ENCODE results near the gene DLGAP4. TPM values are rescaled to one million over a fixed set of nuclear protein-coding genes. Genes with fewer than 3 reads are reported as not detected.

DLGAP4 gene
- polyA plus RNA-seq, 1 of the 3 experiments (the other 2 are of a cell fraction), result 31.2 TPM

DNA sequence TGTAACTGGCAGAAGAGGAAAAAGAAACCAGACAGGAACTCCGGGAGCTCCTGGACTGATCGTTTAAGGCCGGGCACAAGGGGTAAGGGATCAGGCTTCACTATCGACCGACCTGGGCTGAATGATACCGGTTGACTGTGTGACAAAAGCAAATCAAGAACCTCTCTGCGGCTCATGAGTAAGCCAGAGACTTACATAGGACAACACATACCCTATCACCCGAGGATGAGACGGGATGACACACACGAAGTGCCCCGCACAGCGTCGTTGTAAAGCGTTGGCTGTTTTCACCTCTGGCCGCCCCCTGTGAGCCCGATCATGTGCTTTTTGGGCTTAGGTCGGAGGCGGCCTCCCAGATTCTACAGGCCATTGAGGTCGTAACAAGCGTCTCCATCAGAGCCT is 266.6 kb downstream of the DLGAP4 start:
- Histone ChIP-seq H3K9me3 (no peaks in the 10 kb centered on the region), H3K79me2 (ENCODE audit: insufficient read depth) (peaks cover 33% of the 10 kb centered on the region), H3K9ac (no peak overlapping the region), H3K4me3 (ENCODE audit: low read depth in 2 of 2, low read length in 1 of 2) (no peak overlapping the region), H3K4me1 (ENCODE audit: control insufficient read depth in 1 of 2, insufficient read depth in 2 of 2, low read depth in 1 of 2, low read length in 1 of 2) (peaks cover 17 to 20% of the 10 kb centered on the region in 2 experiments; a peak in 3 of 4 replicates), H4K20me1 (ENCODE audit: insufficient read depth) (peaks cover 5% of the 10 kb centered on the region; the same call in 1 of the 2 replicates), H2AFZ (ENCODE audit: low read depth) (peak overlapping the region; percentile 91), H3K27ac (ENCODE audit: low read depth in 2 of 2, low read length in 1 of 2) (peak overlapping the region in 1 of 2 experiments; percentile 55; a peak in 2 of 4 replicates), H3K4me2 (0 out of 2 replicates have a peak overlapping the region, but pooled peaks have one; percentile 99), H3F3A (replicated peaks; ENCODE audit: insufficient read depth) (peaks cover 42% of the 10 kb centered on the region), H3K27me3 (ENCODE audit: insufficient read depth) (no peaks in the 10 kb centered on the region), H3K9me2 (no peaks in the 10 kb centered on the region), H3K36me3 (replicated peaks in 1 of 2; ENCODE audit: control insufficient read depth in 1 of 2, insufficient read depth in 2 of 2, low read length in 1 of 2) (no peaks in the 10 kb centered on the region)
- POLR2A ChIA-PET, result no interaction called here
- TF ChIP-seq EZH2phosphoT487 (IDR thresholded peaks at IDR 0.05; ENCODE audit: borderline replicate concordance, low read depth), result no peak
- no peak for TF ChIP-seq JUND (IDR thresholded peaks at IDR 0.05)
- no peak for TF ChIP-seq FOSL2 (IDR thresholded peaks at IDR 0.05; ENCODE audit: borderline replicate concordance, low read depth)
- TF ChIP-seq, protein P1, sequence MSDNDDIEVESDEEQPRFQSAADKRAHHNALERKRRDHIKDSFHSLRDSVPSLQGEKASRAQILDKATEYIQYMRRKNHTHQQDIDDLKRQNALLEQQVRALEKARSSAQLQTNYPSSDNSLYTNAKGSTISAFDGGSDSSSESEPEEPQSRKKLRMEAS (IDR thresholded peaks at IDR 0.05; ENCODE audit: low read depth), result no peak
- TF ChIP-seq, protein P2, sequence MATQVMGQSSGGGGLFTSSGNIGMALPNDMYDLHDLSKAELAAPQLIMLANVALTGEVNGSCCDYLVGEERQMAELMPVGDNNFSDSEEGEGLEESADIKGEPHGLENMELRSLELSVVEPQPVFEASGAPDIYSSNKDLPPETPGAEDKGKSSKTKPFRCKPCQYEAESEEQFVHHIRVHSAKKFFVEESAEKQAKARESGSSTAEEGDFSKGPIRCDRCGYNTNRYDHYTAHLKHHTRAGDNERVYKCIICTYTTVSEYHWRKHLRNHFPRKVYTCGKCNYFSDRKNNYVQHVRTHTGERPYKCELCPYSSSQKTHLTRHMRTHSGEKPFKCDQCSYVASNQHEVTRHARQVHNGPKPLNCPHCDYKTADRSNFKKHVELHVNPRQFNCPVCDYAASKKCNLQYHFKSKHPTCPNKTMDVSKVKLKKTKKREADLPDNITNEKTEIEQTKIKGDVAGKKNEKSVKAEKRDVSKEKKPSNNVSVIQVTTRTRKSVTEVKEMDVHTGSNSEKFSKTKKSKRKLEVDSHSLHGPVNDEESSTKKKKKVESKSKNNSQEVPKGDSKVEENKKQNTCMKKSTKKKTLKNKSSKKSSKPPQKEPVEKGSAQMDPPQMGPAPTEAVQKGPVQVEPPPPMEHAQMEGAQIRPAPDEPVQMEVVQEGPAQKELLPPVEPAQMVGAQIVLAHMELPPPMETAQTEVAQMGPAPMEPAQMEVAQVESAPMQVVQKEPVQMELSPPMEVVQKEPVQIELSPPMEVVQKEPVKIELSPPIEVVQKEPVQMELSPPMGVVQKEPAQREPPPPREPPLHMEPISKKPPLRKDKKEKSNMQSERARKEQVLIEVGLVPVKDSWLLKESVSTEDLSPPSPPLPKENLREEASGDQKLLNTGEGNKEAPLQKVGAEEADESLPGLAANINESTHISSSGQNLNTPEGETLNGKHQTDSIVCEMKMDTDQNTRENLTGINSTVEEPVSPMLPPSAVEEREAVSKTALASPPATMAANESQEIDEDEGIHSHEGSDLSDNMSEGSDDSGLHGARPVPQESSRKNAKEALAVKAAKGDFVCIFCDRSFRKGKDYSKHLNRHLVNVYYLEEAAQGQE (IDR thresholded peaks at IDR 0.05; ENCODE audit: low read depth, low read length), result no peak
- no peak for TF ChIP-seq NRF1 (IDR thresholded peaks at IDR 0.05; ENCODE audit: low read depth, low read length)
- TF ChIP-seq, protein P3, sequence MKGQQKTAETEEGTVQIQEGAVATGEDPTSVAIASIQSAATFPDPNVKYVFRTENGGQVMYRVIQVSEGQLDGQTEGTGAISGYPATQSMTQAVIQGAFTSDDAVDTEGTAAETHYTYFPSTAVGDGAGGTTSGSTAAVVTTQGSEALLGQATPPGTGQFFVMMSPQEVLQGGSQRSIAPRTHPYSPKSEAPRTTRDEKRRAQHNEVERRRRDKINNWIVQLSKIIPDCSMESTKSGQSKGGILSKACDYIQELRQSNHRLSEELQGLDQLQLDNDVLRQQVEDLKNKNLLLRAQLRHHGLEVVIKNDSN (IDR thresholded peaks at IDR 0.05; ENCODE audit: borderline replicate concordance, low read depth), result no peak
- TF ChIP-seq, protein P4, sequence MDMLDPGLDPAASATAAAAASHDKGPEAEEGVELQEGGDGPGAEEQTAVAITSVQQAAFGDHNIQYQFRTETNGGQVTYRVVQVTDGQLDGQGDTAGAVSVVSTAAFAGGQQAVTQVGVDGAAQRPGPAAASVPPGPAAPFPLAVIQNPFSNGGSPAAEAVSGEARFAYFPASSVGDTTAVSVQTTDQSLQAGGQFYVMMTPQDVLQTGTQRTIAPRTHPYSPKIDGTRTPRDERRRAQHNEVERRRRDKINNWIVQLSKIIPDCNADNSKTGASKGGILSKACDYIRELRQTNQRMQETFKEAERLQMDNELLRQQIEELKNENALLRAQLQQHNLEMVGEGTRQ (IDR thresholded peaks at IDR 0.05; ENCODE audit: borderline replicate concordance, low read depth, low read length), result no peak
- TF ChIP-seq RXRA (IDR thresholded peaks at IDR 0.05; ENCODE audit: borderline replicate concordance, low read depth), result no peak
- TF ChIP-seq, protein P5, sequence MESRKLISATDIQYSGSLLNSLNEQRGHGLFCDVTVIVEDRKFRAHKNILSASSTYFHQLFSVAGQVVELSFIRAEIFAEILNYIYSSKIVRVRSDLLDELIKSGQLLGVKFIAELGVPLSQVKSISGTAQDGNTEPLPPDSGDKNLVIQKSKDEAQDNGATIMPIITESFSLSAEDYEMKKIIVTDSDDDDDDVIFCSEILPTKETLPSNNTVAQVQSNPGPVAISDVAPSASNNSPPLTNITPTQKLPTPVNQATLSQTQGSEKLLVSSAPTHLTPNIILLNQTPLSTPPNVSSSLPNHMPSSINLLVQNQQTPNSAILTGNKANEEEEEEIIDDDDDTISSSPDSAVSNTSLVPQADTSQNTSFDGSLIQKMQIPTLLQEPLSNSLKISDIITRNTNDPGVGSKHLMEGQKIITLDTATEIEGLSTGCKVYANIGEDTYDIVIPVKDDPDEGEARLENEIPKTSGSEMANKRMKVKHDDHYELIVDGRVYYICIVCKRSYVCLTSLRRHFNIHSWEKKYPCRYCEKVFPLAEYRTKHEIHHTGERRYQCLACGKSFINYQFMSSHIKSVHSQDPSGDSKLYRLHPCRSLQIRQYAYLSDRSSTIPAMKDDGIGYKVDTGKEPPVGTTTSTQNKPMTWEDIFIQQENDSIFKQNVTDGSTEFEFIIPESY (IDR thresholded peaks at IDR 0.05; ENCODE audit: borderline replicate concordance, low read depth), result no peak
- TF ChIP-seq NFIC (IDR thresholded peaks at IDR 0.05; ENCODE audit: borderline replicate concordance), result no peak
- CTCF ChIA-PET, result interaction anchor here (1.8 to 3.6 kb wide), 3 partner anchors 11 to 33 kb away, joined by 4 to 20 read pairs (median 6); partner anchors contain the start of gene RAB5IF
- peak; percentile 26 for DNase-seq
- 90% methylated on average over 19 of the region's 20 CpGs for WGBS (ENCODE audit: low lambda C conversion rate)

Measured in SK-N-SH (cell line).